ENCODE results near the gene TEX54.
A peak's percentile ranks its signal among the peaks of the same experiment; 100 is the strongest.
"Not testable (repeated sequence)": the region's sequence is repeated elsewhere in the genome, so short reads cannot be mapped to it uniquely, and the experiment has no call there.

TEX54 gene

GRCh38 chr11:62832336-62833234 is at the start of gene TEX54:
Gene TEX54 (minus strand): TSS chr11:62832841.
- no peak for DNase-seq (ENCODE audit: low spot score)

GRCh38 chr11:62882431-62882749 is 49.7 kb upstream of the TEX54 start:
- DNase-seq (ENCODE audit: low spot score), result no peak

- peak; percentile 92 for DNase-seq (ENCODE audit: low spot score)
Measured at GRCh38 chr11:62881579-62882430, 49.2 kb upstream of the TEX54 start.

GRCh38 chr11:62880803-62881578 is 48.4 kb upstream of the TEX54 start, which contains the start of gene SLC3A2:
Gene SLC3A2 (plus strand): TSS chr11:62880896. CDS start chr11:62881024, 128 bp downstream.
- DNase-seq (ENCODE audit: low spot score), result peak; percentile 86

- DNase-seq (ENCODE audit: low spot score), result no peak
Measured at GRCh38 chr11:62880231-62880802, 47.7 kb upstream of the TEX54 start.

GRCh38 chr11:62879235-62879978 is 46.8 kb upstream of the TEX54 start:
- DNase-seq (ENCODE audit: low spot score), result no peak

- no peak for DNase-seq (ENCODE audit: low spot score)
Measured at GRCh38 chr11:62876712-62877111, 44.1 kb upstream of the TEX54 start.

GRCh38 chr11:62875698-62876478 is 43.2 kb upstream of the TEX54 start:
- no peak for DNase-seq (ENCODE audit: low spot score)

GRCh38 chr11:62874851-62875250 is 42.2 kb upstream of the TEX54 start:
- no peak for DNase-seq (ENCODE audit: low spot score)

GRCh38 chr11:62865635-62866034 is 33.0 kb upstream of the TEX54 start:
- no peak for DNase-seq (ENCODE audit: low spot score)

- no peak for DNase-seq (ENCODE audit: low spot score)
Measured at GRCh38 chr11:62863687-62864335, 31.2 kb upstream of the TEX54 start.

- not testable (repeated sequence) for DNase-seq (ENCODE audit: low spot score)
Measured at GRCh38 chr11:62861564-62862192, 29.0 kb upstream of the TEX54 start.

- DNase-seq (ENCODE audit: low spot score), result no peak
Measured at GRCh38 chr11:62860835-62861563, 28.4 kb upstream of the TEX54 start.

GRCh38 chr11:62859281-62859703 is 26.7 kb upstream of the TEX54 start:
- DNase-seq (ENCODE audit: low spot score), result not testable (repeated sequence)

GRCh38 chr11:62858201-62858600 is 25.6 kb upstream of the TEX54 start:
- DNase-seq (ENCODE audit: low spot score), result no peak

- no peak for DNase-seq (ENCODE audit: low spot score)
Measured at GRCh38 chr11:62857541-62857982, 24.9 kb upstream of the TEX54 start.

- DNase-seq (ENCODE audit: low spot score), result peak; percentile 8
Measured at GRCh38 chr11:62856333-62856895, 23.8 kb upstream of the TEX54 start.

Measured in CD4-positive, alpha-beta T cell treated with Interleukin-6 at 100 ng/mL for 8 hours (primary cell).